NCI-H1092 (cell line): ENCODE data around the gene ATL2.

Experiments used
- DNase-seq: peaks from one replicate; lab custom pipeline; 2025; lab: John Stamatoyannopoulos, UW

Gene ATL2

GRCh38 chr2:38248707-38249106 is 128.4 kb downstream of the ATL2 start:
- no peak for DNase-seq

GRCh38 chr2:38248255-38248654 is 128.8 kb downstream of the ATL2 start:
- no peak for DNase-seq

GRCh38 chr2:38246105-38246504 is 131.0 kb downstream of the ATL2 start:
- no peak for DNase-seq

- no peak for DNase-seq
Measured at GRCh38 chr2:38245114-38245641, 131.9 kb downstream of the ATL2 start.

- DNase-seq: no peak
Measured at GRCh38 chr2:38244301-38244700, 132.8 kb downstream of the ATL2 start.
